Fibroblast of lung (primary cell): Measurements from ENCODE around the gene KRT8.

Source experiments
- CTCF ChIP-seq, 2 donors: IDR thresholded peaks in 1 of 2; conservative IDR thresholded peaks in 1 of 2; 1 replicate in 1 of 2; 2 replicates in 1 of 2; pipeline ENCODE4 v1.5.1; 2011 to 2012; ENCODE audit warnings: low read length in 2 of 2, control low read depth in 1 of 2, inconsistent platforms in 1 of 2, low read depth in 1 of 2, mild to moderate bottlenecking in 1 of 2
- EZH2 ChIP-seq: IDR thresholded peaks from 2 replicates; pipeline ENCODE4 v1.5.1; 2012; ENCODE audit warnings: low read length, control low read depth, mild to moderate bottlenecking; ENCODE audit errors: missing control alignments

GRCh38 chr12:52916216-52916615 lies 11.3 kb upstream of the KRT8 start:
- TF ChIP-seq CTCF (conservative IDR thresholded peaks at IDR 0.05 in 1 of 2, IDR thresholded peaks at IDR 0.05 in 1 of 2; ENCODE audit: low read depth in 1 of 2, low read length in 2 of 2), result no peak
- no peak for TF ChIP-seq EZH2
